Fibroblast of lung (primary cell): ENCODE measurements around the gene CHTOP. TPM values are rescaled to one million over a fixed set of nuclear protein-coding genes. Genes with fewer than 3 reads are reported as not detected.

Experiments used
- DNase-seq, 2 donors: peaks; one replicate each; pipeline versions ENCODE4 v3.0.0 to v3.0.0-alpha.2; 2010; ENCODE audit warnings: low read depth in 2 of 2
- H2AFZ ChIP-seq: 2 replicates; pipeline ENCODE4 v1.5.1; 2012; ENCODE audit warnings: low read length, control low read depth, inconsistent platforms
- H3K27ac ChIP-seq: 2 replicates; pipeline ENCODE4 v1.5.1; 2011; ENCODE audit warnings: low read length, control low read depth; ENCODE audit not compliant: insufficient read depth
- H3K27me3 ChIP-seq: 2 replicates; pipeline ENCODE4 v1.5.1; 2011; ENCODE audit warnings: mild to moderate bottlenecking, low read length; ENCODE audit not compliant: control insufficient read depth, insufficient read depth
- H3K36me3 ChIP-seq: 2 replicates; pipeline ENCODE4 v1.5.1; 2011; ENCODE audit warnings: low read length; ENCODE audit not compliant: control insufficient read depth, insufficient read depth
- H3K4me1 ChIP-seq: 2 replicates; pipeline ENCODE4 v1.5.1; 2011; ENCODE audit warnings: low read length; ENCODE audit not compliant: control insufficient read depth, insufficient read depth; ENCODE audit errors: extremely low read depth
- H3K4me2 ChIP-seq: 2 replicates; pipeline ENCODE4 v1.5.1; 2011; ENCODE audit warnings: low read length, control low read depth; ENCODE audit not compliant: insufficient read depth; ENCODE audit errors: extremely low read depth
- H3K4me3 ChIP-seq, 4 experiments: fragments of 200-600 bp in 1 of 4; sonication (generic) in 1 of 4; replicated peaks in 1 of 4; 2 replicates each; pipeline ENCODE4 v1.5.1; 2011 to 2016; ENCODE audit warnings: low read length in 4 of 4, low read depth in 3 of 4, mild to moderate bottlenecking in 3 of 4, control low read depth in 2 of 4, inconsistent platforms in 1 of 4, mixed read lengths in 1 of 4; ENCODE audit not compliant: insufficient read depth in 1 of 4; ENCODE audit errors: control extremely low read depth in 1 of 4
- H3K79me2 ChIP-seq: 2 replicates; pipeline ENCODE4 v1.5.1; 2012; ENCODE audit warnings: mild to moderate bottlenecking, low read length, inconsistent platforms; ENCODE audit not compliant: control insufficient read depth, insufficient read depth
- H3K9ac ChIP-seq: 2 replicates; pipeline ENCODE4 v1.5.1; 2011; ENCODE audit warnings: mild to moderate bottlenecking, low read length, control low read depth; ENCODE audit not compliant: insufficient read depth
- H3K9me3 ChIP-seq: 2 replicates; pipeline ENCODE4 v1.5.1; 2012; ENCODE audit warnings: low read depth, low read length; ENCODE audit not compliant: control insufficient read depth, insufficient read depth
- H4K20me1 ChIP-seq: 2 replicates; pipeline ENCODE4 v1.5.1; 2011; ENCODE audit warnings: low read length; ENCODE audit not compliant: control insufficient read depth, insufficient read depth; ENCODE audit errors: extremely low read depth
- CTCF ChIP-seq, 2 donors: IDR thresholded peaks in 1 of 2; conservative IDR thresholded peaks in 1 of 2; 1 replicate in 1 of 2; 2 replicates in 1 of 2; pipeline ENCODE4 v1.5.1; 2011 to 2012; ENCODE audit warnings: low read length in 2 of 2, control low read depth in 1 of 2, inconsistent platforms in 1 of 2, low read depth in 1 of 2, mild to moderate bottlenecking in 1 of 2
- EZH2 ChIP-seq: IDR thresholded peaks from 2 replicates; pipeline ENCODE4 v1.5.1; 2012; ENCODE audit warnings: low read length, control low read depth, mild to moderate bottlenecking; ENCODE audit errors: missing control alignments
- polyA plus RNA-seq, 2 donors: library from polyadenylated mRNA; depleted of rRNA in 1 of 2; stranded (reverse) in 1 of 2; unstranded in 1 of 2; fragments of >200 nt; gene quantifications; 2 replicates each; pipeline ENCODE4 v1.2.1, GENCODE V29; 2011 to 2012; ENCODE audit warnings: missing spikeins in 1 of 2
- total RNA-seq: library from RNA; depleted of rRNA; stranded (reverse); fragments of >200 nt; gene quantifications from 2 replicates; pipeline ENCODE4 v1.2.1, GENCODE V29; 2014

CHTOP gene
- total and polyA plus RNA-seq, 2 donors (not counting 1 experiment from before 2014, with no cell fraction given) = 34.0 to 47.6 TPM

GRCh38 chr1:153617663-153618062 lies 16.2 kb upstream of the CHTOP start:
- H3K9me3 ChIP-seq = no peaks in the 10 kb centered on the region
- H3K36me3 ChIP-seq = peaks cover 3% of the 10 kb centered on the region
- H3K4me2 ChIP-seq = peak overlapping the region; percentile 26
- peaks cover 9% of the 10 kb centered on the region for H3K4me1 ChIP-seq
- no peaks in the 10 kb centered on the region for H4K20me1 ChIP-seq
- peaks cover 7% of the 10 kb centered on the region for H3K79me2 ChIP-seq
- H3K27ac ChIP-seq = peak overlapping the region; percentile 29
- TF ChIP-seq CTCF (conservative IDR thresholded peaks at IDR 0.05 in 1 of 2, IDR thresholded peaks at IDR 0.05 in 1 of 2; ENCODE audit: low read depth in 1 of 2, low read length in 2 of 2) (peak; percentile 73 to 86), EZH2 (no peak)
- no peak overlapping the region for H3K9ac ChIP-seq
- peak in 1 of 2 donors; percentile 74 for DNase-seq
- no peak overlapping the region for H3K4me3 ChIP-seq
- H3K27me3 ChIP-seq = no peaks in the 10 kb centered on the region
- H2AFZ ChIP-seq = no peak overlapping the region

DNA sequence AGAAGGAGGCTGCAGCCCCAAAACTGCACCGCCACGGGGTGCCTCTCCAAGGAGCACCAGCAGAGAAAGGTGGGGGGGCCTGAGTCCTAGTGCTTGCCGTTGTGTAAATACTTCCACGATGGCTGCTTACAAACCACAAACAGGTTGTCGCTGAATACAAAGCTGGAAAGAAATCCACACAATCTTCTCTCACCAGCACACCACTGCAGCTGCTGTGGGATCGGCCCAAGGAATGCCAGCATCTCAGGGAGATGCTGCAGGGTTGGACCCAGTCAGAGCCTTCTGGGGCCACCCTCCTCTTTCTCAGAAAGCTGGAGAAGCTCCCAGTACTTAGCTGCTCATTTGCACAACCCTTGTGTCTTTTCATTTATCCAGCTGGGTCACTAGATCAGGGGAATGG lies 14.7 kb upstream of the CHTOP start:
- Histone ChIP-seq H3K36me3 (peaks cover 3% of the 10 kb centered on the region), H3K27ac (no peak overlapping the region), H3K4me1 (peaks cover 7% of the 10 kb centered on the region), H3K4me3 (no peak overlapping the region), H2AFZ (no peak overlapping the region), H3K9me3 (no peaks in the 10 kb centered on the region), H3K4me2 (no peak overlapping the region), H3K27me3 (no peaks in the 10 kb centered on the region), H4K20me1 (no peaks in the 10 kb centered on the region), H3K9ac (no peak overlapping the region), H3K79me2 (peaks cover 2% of the 10 kb centered on the region)
- TF ChIP-seq CTCF (conservative IDR thresholded peaks at IDR 0.05 in 1 of 2, IDR thresholded peaks at IDR 0.05 in 1 of 2; ENCODE audit: low read depth in 1 of 2, low read length in 2 of 2) (no peak), EZH2 (no peak)
- DNase-seq = no peak

GRCh38 chr1:153623101-153623500 lies 10.8 kb upstream of the CHTOP start:
- Histone ChIP-seq H3K9ac (no peak overlapping the region), H3K79me2 (peaks cover 18% of the 10 kb centered on the region), H3K27ac (no peak overlapping the region), H3K4me2 (no peak overlapping the region), H2AFZ (no peak overlapping the region), H3K36me3 (peaks cover 6% of the 10 kb centered on the region), H3K9me3 (no peaks in the 10 kb centered on the region), H4K20me1 (no peaks in the 10 kb centered on the region), H3K4me3 (no peak overlapping the region), H3K4me1 (peaks cover 2% of the 10 kb centered on the region), H3K27me3 (no peaks in the 10 kb centered on the region)
- TF ChIP-seq EZH2 (no peak), CTCF (conservative IDR thresholded peaks at IDR 0.05 in 1 of 2, IDR thresholded peaks at IDR 0.05 in 1 of 2; ENCODE audit: low read depth in 1 of 2, low read length in 2 of 2) (no peak)
- DNase-seq = no peak
